ENCODE data around the gene FRAT2.
"Not testable (repeated sequence)": the region's sequence is repeated elsewhere in the genome, so short reads cannot be mapped to it uniquely, and the experiment has no call there.

FRAT2 gene

GRCh38 chr10:97353945-97354344, 19.4 kb upstream of the FRAT2 start:
- Histone ChIP-seq H3K36me3 (peaks cover 24% of the 10 kb centered on the region), H3K4me3 (ENCODE audit: low read depth, low read length) (no peak overlapping the region), H3K4me1 (no peaks in the 10 kb centered on the region), H3K27me3 (no peaks in the 10 kb centered on the region), H3K9me3 (no peaks in the 10 kb centered on the region)
- no peak for DNase-seq
- TF ChIP-seq CTCF (IDR thresholded peaks at IDR 0.05; ENCODE audit: low read depth, low read length), result no peak

GRCh38 chr10:97349752-97350513, 15.4 kb upstream of the FRAT2 start:
- H3K4me3 ChIP-seq (ENCODE audit: low read depth, low read length), result no peak overlapping the region
- no peak for TF ChIP-seq CTCF (IDR thresholded peaks at IDR 0.05; ENCODE audit: low read depth, low read length)
- DNase-seq, result no peak
- H3K4me1 ChIP-seq, result no peaks in the 10 kb centered on the region
- no peaks in the 10 kb centered on the region; the same call in 1 of the 2 replicates for H3K36me3 ChIP-seq
- no peaks in the 10 kb centered on the region for H3K27me3 ChIP-seq
- no peaks in the 10 kb centered on the region for H3K9me3 ChIP-seq

- no peak for DNase-seq
- Histone ChIP-seq H3K36me3 (no peaks in the 10 kb centered on the region), H3K4me1 (no peaks in the 10 kb centered on the region), H3K9me3 (no peaks in the 10 kb centered on the region), H3K4me3 (ENCODE audit: low read depth, low read length) (no peak overlapping the region), H3K27me3 (no peaks in the 10 kb centered on the region)
- no peak for TF ChIP-seq CTCF (IDR thresholded peaks at IDR 0.05; ENCODE audit: low read depth, low read length)
These were observed 12.8 kb upstream of the FRAT2 start for GRCh38 chr10:97347317-97347716.

GRCh38 chr10:97343664-97344063, 9.1 kb upstream of the FRAT2 start:
- not testable (repeated sequence) for H3K9me3 ChIP-seq; DNase-seq; H3K27me3 ChIP-seq; H3K4me1 ChIP-seq; H3K4me3 ChIP-seq (ENCODE audit: low read depth, low read length); H3K36me3 ChIP-seq

- no peaks in the 10 kb centered on the region for H3K27me3 ChIP-seq
- TF ChIP-seq CTCF (IDR thresholded peaks at IDR 0.05; ENCODE audit: low read depth, low read length), result no peak
- H3K36me3 ChIP-seq, result no peaks in the 10 kb centered on the region
- no peaks in the 10 kb centered on the region for H3K9me3 ChIP-seq
- peaks cover 4% of the 10 kb centered on the region; the same call in 1 of the 2 replicates for H3K4me1 ChIP-seq
- no peak overlapping the region for H3K4me3 ChIP-seq (ENCODE audit: low read depth, low read length)
- DNase-seq, result no peak
These were observed 6.9 kb upstream of the FRAT2 start for GRCh38 chr10:97341416-97341815.

GRCh38 chr10:97338041-97338440, 3.5 kb upstream of the FRAT2 start:
- TF ChIP-seq CTCF (IDR thresholded peaks at IDR 0.05; ENCODE audit: low read depth, low read length), result no peak
- no peaks in the 10 kb centered on the region for H3K36me3 ChIP-seq
- H3K4me1 ChIP-seq, result peaks cover 4% of the 10 kb centered on the region; the same call in 1 of the 2 replicates
- H3K27me3 ChIP-seq, result no peaks in the 10 kb centered on the region
- H3K4me3 ChIP-seq (ENCODE audit: low read depth, low read length), result no peak overlapping the region
- H3K9me3 ChIP-seq, result no peaks in the 10 kb centered on the region
- DNase-seq, result no peak

Measured in BE2C (cell line).